GM10266 (cell line): Measurements from ENCODE around the gene PRPS1L1.

Experiments used
- DNase-seq: peaks from one replicate; pipeline ENCODE4 v3.0.0; 2012; ENCODE audit errors: extremely low spot score
- TF ChIP-seq, protein P1 (sequence below): IDR thresholded peaks from 2 replicates; pipeline ENCODE4 v1.5.1; 2012; ENCODE audit warnings: mild to moderate bottlenecking, low read depth; ENCODE audit not compliant: control insufficient read depth, insufficient read depth; ENCODE audit errors: missing control alignments

The PRPS1L1 gene

DNA sequence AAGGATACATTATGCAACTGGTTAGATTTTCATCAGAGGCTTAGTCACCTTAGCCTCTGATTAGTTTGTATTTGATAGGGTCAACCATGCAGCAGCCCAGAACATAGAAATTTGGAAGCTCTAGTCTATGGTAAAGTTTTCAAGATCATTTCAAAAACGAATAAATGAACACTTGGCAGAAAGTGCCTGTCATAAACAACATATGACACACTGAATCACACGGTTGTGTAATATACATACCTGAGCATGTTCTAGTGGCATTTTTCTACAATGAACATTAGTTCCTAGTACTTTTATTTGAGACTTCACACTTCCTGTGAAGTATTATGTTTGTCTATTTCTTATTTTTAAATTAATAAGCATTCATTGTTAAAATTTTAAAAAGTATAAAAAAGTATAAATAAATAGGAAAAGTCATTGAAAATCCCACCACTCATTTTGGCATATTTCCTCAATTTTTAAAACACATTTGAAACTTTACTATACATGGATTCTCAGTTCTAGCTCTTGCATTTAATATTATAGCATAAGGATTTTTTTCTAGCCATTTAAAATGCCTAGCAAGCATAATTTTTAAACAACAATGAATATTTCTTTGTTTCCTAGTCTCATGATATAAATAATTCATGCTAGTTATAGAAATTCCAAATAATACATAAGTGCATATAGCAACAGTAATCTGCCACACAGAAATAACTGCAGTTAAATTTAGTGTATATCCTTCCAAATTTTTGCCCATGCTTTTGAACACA lies 25.7 kb upstream of the PRPS1L1 start:
- TF ChIP-seq, protein P1, sequence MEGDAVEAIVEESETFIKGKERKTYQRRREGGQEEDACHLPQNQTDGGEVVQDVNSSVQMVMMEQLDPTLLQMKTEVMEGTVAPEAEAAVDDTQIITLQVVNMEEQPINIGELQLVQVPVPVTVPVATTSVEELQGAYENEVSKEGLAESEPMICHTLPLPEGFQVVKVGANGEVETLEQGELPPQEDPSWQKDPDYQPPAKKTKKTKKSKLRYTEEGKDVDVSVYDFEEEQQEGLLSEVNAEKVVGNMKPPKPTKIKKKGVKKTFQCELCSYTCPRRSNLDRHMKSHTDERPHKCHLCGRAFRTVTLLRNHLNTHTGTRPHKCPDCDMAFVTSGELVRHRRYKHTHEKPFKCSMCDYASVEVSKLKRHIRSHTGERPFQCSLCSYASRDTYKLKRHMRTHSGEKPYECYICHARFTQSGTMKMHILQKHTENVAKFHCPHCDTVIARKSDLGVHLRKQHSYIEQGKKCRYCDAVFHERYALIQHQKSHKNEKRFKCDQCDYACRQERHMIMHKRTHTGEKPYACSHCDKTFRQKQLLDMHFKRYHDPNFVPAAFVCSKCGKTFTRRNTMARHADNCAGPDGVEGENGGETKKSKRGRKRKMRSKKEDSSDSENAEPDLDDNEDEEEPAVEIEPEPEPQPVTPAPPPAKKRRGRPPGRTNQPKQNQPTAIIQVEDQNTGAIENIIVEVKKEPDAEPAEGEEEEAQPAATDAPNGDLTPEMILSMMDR = no peak
- DNase-seq = no peak

DNA sequence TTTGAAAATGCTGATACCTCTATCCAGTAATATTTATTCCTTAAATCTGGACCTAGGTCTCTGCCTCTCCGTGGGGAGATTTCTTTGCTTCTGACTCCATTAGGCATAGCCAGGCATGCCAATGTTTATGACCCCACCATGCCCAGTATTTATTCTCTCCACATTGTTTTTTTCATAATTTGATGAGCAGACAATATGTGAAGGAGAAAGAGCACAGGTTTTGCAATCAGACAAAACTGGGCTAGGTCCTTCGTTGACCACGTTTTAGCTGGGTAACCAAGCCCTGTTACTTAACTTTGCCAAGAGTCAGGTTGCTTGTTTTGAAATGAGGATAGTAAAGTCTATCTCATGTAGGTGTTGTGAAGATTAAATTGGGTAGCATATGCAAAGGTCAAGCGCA lies 21.6 kb upstream of the PRPS1L1 start:
- TF ChIP-seq, protein P1 = no peak
- DNase-seq = no peak

DNA sequence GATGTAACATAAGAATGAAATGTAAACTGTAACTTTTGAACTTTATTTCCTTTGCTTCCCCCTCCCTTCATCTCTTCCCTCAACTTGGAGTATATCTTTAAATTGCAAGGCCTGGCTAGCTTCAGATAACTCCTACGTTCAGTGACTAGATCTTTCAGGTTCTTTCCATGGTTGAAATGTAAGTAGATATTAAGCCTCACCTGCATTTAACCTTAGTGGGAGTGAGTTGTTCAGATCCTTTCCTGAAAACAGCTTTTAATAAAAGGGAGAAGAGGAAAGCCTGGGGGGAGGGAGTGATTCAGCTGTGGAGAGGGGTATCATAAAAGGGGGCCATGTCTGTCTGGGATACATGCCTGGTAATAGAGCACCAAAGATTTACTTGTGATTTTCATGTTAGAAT lies 19.0 kb upstream of the PRPS1L1 start:
- TF ChIP-seq, protein P1 = no peak
- no peak for DNase-seq

DNA sequence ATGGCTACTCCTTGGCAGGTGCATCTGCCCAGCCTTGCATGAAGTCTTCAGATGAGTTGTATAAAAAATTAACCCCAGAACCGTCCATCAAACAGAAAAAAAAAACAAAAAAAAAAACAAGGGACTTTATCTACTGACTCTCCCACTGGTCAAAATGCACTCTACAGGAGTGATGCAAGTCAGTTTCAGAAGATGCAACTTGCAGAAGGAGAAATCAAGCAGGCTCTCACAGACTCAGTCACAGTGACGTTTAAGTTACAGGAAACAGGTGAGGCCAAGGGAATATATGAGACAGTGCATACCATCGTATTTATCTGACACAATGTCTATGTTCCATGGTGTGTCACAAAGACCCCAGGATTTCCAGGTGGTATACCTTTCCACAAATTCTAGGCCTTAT lies 17.5 kb upstream of the PRPS1L1 start:
- no peak for DNase-seq
- TF ChIP-seq, protein P1 = no peak

DNA sequence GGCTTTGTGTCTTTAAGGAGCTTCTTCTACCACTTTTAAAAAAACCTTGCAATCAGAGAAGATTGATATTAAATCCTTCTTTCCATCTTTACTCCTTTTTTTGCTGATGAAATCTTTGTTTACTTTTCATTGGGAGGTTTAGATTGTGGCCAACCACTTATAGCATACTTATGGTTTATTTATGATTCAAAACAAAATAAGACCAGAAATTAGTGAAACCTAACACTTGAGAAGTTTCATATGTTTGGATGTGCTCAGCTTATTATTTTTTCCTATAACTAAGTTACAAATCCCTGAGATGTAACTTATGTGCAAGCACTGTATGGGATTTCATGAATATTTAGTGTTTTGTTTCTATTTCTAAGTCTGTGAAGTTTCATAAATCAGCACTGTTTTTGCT lies 13.5 kb upstream of the PRPS1L1 start:
- TF ChIP-seq, protein P1 = no peak
- DNase-seq = no peak

DNA sequence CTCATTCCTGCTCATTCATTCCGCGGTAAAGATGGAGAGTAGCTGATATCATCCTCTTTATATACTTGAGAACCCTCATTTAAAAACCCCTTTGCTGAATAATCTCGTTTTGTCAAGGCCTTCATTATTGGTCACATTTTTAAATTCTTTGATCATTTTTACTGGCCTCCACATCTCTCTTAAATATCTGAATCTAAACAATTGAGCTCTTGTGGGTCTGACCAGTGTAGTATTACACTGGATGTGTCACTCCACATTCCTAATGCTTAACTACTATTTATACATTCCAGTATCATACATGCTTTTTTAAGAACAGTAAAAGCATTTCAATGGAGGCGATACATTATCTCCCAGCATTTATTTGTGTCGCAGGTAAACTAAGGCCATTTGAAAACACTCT lies 12.6 kb upstream of the PRPS1L1 start:
- TF ChIP-seq, protein P1 = no peak
- DNase-seq = no peak

DNA sequence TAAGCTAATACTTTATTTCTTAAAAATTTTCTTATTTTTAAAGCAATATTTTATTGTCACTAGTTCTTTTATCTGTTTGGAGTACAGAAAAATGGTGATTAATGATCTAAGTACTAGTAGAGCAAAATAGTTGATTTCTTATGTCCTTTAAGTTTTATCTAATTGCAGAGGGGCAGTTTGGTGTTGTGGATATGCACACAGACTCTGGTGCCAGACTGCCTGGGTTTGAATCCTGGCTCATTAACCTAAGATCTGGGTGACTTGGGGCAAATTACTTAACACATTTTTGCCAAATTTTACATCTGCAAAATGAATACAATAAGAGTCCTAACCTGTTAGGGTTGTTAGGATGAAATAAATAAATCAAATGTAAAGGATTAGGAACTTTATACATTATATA lies 10.7 kb upstream of the PRPS1L1 start:
- DNase-seq = no peak
- TF ChIP-seq, protein P1 = no peak
